ENCODE measurements around the gene FGD5. TPM values are rescaled to one million over a fixed set of nuclear protein-coding genes. Genes with fewer than 3 reads are reported as not detected.

The FGD5 gene
- total RNA-seq, 1 donor from 2014 or later = 15.2 TPM

DNA sequence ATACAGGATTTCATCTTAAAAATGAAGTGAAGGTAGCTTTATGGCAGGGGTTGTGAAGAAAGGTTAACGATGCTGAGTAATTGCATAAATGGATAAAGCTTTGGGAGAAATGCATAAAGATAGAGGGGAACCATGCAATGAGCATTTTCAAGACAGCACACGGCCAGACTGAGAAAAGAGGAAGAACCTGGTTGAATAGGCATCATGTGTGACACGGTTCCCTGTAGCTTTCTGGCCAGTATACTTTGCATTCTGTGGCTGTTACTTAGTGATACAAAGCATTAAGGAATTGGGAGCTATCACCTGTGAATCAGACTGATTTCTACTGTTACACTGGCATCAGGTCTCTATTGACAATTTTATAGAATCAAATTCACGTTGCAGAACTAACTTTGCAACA, 161.9 kb downstream of the FGD5 start:
- intact Hi-C loops (cut with DNase I) = no loop called here
- ATAC-seq (ENCODE audit: poor library complexity) = no peak
- no peak for DNase-seq

Other genes with a start within 250 kb of the FGD5 start
- gene CCDC174, start 167.2 kb upstream of the FGD5 start, total RNA-seq = 12.6 TPM
- not detected for gene C3orf20, start 143.8 kb upstream of the FGD5 start, total RNA-seq
- gene NR2C2, start 128.6 kb downstream of the FGD5 start, total RNA-seq = 25.4 TPM
- 152 TPM for gene MRPS25, start 246.4 kb downstream of the FGD5 start, total RNA-seq

Data from Right ventricle myocardium superior (tissue), 1 donor.